WTC11 (cell line): Measurements from ENCODE around the gene PTPRN2. TPM values are rescaled to one million over a fixed set of nuclear protein-coding genes. Genes with fewer than 3 reads are reported as not detected.

Experiments used
- ATAC-seq: fragments of 200-7000 bp; cut with Tn5 transposase; 2 replicates; pipeline ENCODE4 v1.10.0; 2021; ENCODE audit warnings: mild to moderate bottlenecking, moderate library complexity
- CTCF ChIA-PET: fragments of 300-600 bp; sonication (Branson Sonifier 250); formaldehyde crosslinking; loops from one replicate; lab custom pipeline; 2021; ENCODE audit warnings: antibody characterized with exemption; lab: Charles Lee
- POLR2A ChIA-PET: fragments of 350-600 bp; sonication (Branson Sonifier 250); formaldehyde crosslinking; loops from one replicate; lab custom pipeline; 2021; ENCODE audit warnings: antibody characterized with exemption; lab: Charles Lee
- DNase-seq: peaks from one replicate; pipeline ENCODE4 v3.0.0; 2021; ENCODE audit warnings: low spot score
- H3K27ac Mint-ChIP-seq: 2 replicates; pipeline ENCODE4 v1.8.0; 2021; ENCODE audit warnings: mixed read lengths
- H3K27me3 Mint-ChIP-seq: 2 replicates; pipeline ENCODE4 v1.8.0; 2021; ENCODE audit warnings: low read depth, mild to moderate bottlenecking, moderate library complexity, mixed read lengths
- H3K36me3 Mint-ChIP-seq: 2 replicates; pipeline ENCODE4 v1.8.0; 2021; ENCODE audit warnings: mixed read lengths
- H3K4me1 Mint-ChIP-seq: 2 replicates; pipeline ENCODE4 v1.8.0; 2022; ENCODE audit warnings: mixed read lengths
- H3K4me3 Mint-ChIP-seq: 2 replicates; pipeline ENCODE4 v1.8.0; 2021; ENCODE audit warnings: mild to moderate bottlenecking, moderate library complexity, mixed read lengths
- H3K9me3 Mint-ChIP-seq: 2 replicates; pipeline ENCODE4 v1.8.0; 2021; ENCODE audit warnings: mixed read lengths
- ATF3 ChIP-seq: sonication (generic); formaldehyde crosslinking; conservative IDR thresholded peaks from 2 replicates; pipeline ENCODE4 v1.8.1; 2022; ENCODE audit warnings: mild to moderate bottlenecking, missing genetic modification reagents
- CDX4 ChIP-seq: fragments of 250-450 bp; sonication (Bioruptor Pico); IDR thresholded peaks from 2 replicates; pipeline ENCODE4 v1.9.0; 2021; ENCODE audit warnings: moderate library complexity, mild to moderate bottlenecking, inconsistent platforms, borderline replicate concordance
- CREM ChIP-seq: sonication (generic); formaldehyde crosslinking; IDR thresholded peaks from 2 replicates; pipeline ENCODE4 v1.8.1; 2022; ENCODE audit warnings: mild to moderate bottlenecking, missing genetic modification reagents, moderate library complexity
- ERG ChIP-seq: fragments of 250-450 bp; sonication (Bioruptor Pico); IDR thresholded peaks from 2 replicates; pipeline ENCODE4 v1.8.0; 2021; ENCODE audit warnings: mild to moderate bottlenecking
- ESRRA ChIP-seq: sonication (generic); formaldehyde crosslinking; IDR thresholded peaks from 2 replicates; pipeline ENCODE4 v1.8.1; 2022; ENCODE audit warnings: mild to moderate bottlenecking, missing genetic modification reagents, borderline replicate concordance
- FOXK1 ChIP-seq: sonication (generic); formaldehyde crosslinking; IDR thresholded peaks from 2 replicates; pipeline ENCODE4 v1.8.0; 2022; ENCODE audit warnings: mild to moderate bottlenecking, moderate library complexity, missing genetic modification reagents
- GTF2I ChIP-seq: fragments of 250-450 bp; sonication (Bioruptor Pico); conservative IDR thresholded peaks from 2 replicates; pipeline ENCODE4 v1.4.0; 2021; ENCODE audit warnings: mild to moderate bottlenecking
- KAT7 ChIP-seq: sonication (generic); formaldehyde crosslinking; IDR thresholded peaks from 2 replicates; pipeline ENCODE4 v1.8.1; 2023; ENCODE audit warnings: missing genetic modification reagents, mild to moderate bottlenecking, borderline replicate concordance
- MLX ChIP-seq: sonication (generic); formaldehyde crosslinking; IDR thresholded peaks from 2 replicates; pipeline ENCODE4 v1.8.1; 2023; ENCODE audit warnings: mild to moderate bottlenecking, missing genetic modification reagents, moderate library complexity
- PRDM15 ChIP-seq: sonication (generic); formaldehyde crosslinking; IDR thresholded peaks from 2 replicates; pipeline ENCODE4 v1.8.0; 2022; ENCODE audit warnings: missing genetic modification reagents
- SMAD3 ChIP-seq: sonication (generic); formaldehyde crosslinking; IDR thresholded peaks from 2 replicates; pipeline ENCODE4 v1.8.0; 2022; ENCODE audit warnings: missing genetic modification reagents, mild to moderate bottlenecking, borderline replicate concordance
- SOX15 ChIP-seq: fragments of 250-450 bp; sonication (Bioruptor Pico); IDR thresholded peaks from 2 replicates; pipeline ENCODE4 v1.9.0; 2021; ENCODE audit warnings: mild to moderate bottlenecking
- TEAD4 ChIP-seq: sonication (generic); formaldehyde crosslinking; IDR thresholded peaks from 2 replicates; pipeline ENCODE4 v1.8.0; 2022; ENCODE audit warnings: mild to moderate bottlenecking, missing genetic modification reagents
- ZMAT4 ChIP-seq: fragments of 250-450 bp; sonication (Bioruptor Pico); IDR thresholded peaks from 2 replicates; pipeline ENCODE4 v1.9.0; 2021; ENCODE audit warnings: mild to moderate bottlenecking
- ZNF138 ChIP-seq: sonication (generic); formaldehyde crosslinking; conservative IDR thresholded peaks from 2 replicates; pipeline ENCODE4 v1.8.1; 2022; ENCODE audit warnings: mild to moderate bottlenecking, moderate library complexity, missing genetic modification reagents
- ZNF425 ChIP-seq: fragments of 250-450 bp; sonication (Bioruptor Pico); conservative IDR thresholded peaks from 2 replicates; pipeline ENCODE4 v1.9.0; 2021; ENCODE audit warnings: mild to moderate bottlenecking
- ZNF512 ChIP-seq: sonication (generic); formaldehyde crosslinking; IDR thresholded peaks from 2 replicates; pipeline ENCODE4 v1.8.1; 2022; ENCODE audit warnings: missing genetic modification reagents, borderline replicate concordance
- ZNF532 ChIP-seq: fragments of 250-450 bp; sonication (Bioruptor Pico); IDR thresholded peaks from 2 replicates; pipeline ENCODE4 v1.9.0; 2021; ENCODE audit warnings: mild to moderate bottlenecking, borderline replicate concordance
- total RNA-seq: library from RNA; stranded (reverse); gene quantifications from 3 replicates; pipeline ENCODE4 v1.2.3, GENCODE V29; 2021

Gene PTPRN2
- total RNA-seq, 1 experiment from 2014 or later = 4.7 TPM

- TF ChIP-seq ERG (no peak), MLX (no peak), SMAD3 (no peak), FOXK1 (no peak), PRDM15 (no peak), ZNF425 (CRISPR knock-in tag) (no peak), GTF2I (CRISPR knock-in tag) (no peak), ZMAT4 (no peak)
- ATAC-seq (no peak), DNase-seq (no peak)
- Mint-ChIP-seq H3K27me3 (no peaks in the 10 kb centered on the region), H3K36me3 (peaks cover 26% of the 10 kb centered on the region), H3K4me3 (no peak overlapping the region), H3K4me1 (peaks cover 10% of the 10 kb centered on the region), H3K27ac (no peak overlapping the region), H3K9me3 (peaks cover 25% of the 10 kb centered on the region)
- ChIA-PET CTCF (no interaction called here), POLR2A (no interaction called here)
Observed at GRCh38 chr7:157855452-157856213, 732.0 kb downstream of the PTPRN2 start.

- POLR2A ChIA-PET = no interaction called here
- peaks cover 23% of the 10 kb centered on the region for H3K36me3 Mint-ChIP-seq
- peaks cover 24% of the 10 kb centered on the region for H3K9me3 Mint-ChIP-seq
- no peak for ATAC-seq
- H3K27me3 Mint-ChIP-seq = no peaks in the 10 kb centered on the region
- H3K4me1 Mint-ChIP-seq = peaks cover 12% of the 10 kb centered on the region
- no peak overlapping the region for H3K4me3 Mint-ChIP-seq
- DNase-seq = no peak
- no peak overlapping the region for H3K27ac Mint-ChIP-seq
- CTCF ChIA-PET = no interaction called here
- TF ChIP-seq CREM (CRISPR knock-in tag) (no peak), SOX15 (no peak), KAT7 (no peak), ZNF512 (CRISPR knock-in tag) (no peak), TEAD4 (CRISPR knock-in tag) (no peak), ZNF532 (no peak), ESRRA (CRISPR knock-in tag) (no peak), CDX4 (CRISPR knock-in tag) (no peak), ATF3 (CRISPR knock-in tag) (no peak), ZNF138 (CRISPR knock-in tag) (no peak)
Observed at GRCh38 chr7:157855016-157855415, 732.6 kb downstream of the PTPRN2 start.
